NB4 (cell line): ENCODE results near the gene MPHOSPH10.

Source experiments
- MAX ChIP-seq: IDR thresholded peaks from 2 replicates; pipeline ENCODE4 v1.6.1; 2011; ENCODE audit warnings: low read depth, low read length
- TF ChIP-seq, protein P1 (sequence below): IDR thresholded peaks from one replicate; pipeline ENCODE4 v1.5.1; 2012; ENCODE audit warnings: low read depth, low read length

- TF ChIP-seq, protein P1, sequence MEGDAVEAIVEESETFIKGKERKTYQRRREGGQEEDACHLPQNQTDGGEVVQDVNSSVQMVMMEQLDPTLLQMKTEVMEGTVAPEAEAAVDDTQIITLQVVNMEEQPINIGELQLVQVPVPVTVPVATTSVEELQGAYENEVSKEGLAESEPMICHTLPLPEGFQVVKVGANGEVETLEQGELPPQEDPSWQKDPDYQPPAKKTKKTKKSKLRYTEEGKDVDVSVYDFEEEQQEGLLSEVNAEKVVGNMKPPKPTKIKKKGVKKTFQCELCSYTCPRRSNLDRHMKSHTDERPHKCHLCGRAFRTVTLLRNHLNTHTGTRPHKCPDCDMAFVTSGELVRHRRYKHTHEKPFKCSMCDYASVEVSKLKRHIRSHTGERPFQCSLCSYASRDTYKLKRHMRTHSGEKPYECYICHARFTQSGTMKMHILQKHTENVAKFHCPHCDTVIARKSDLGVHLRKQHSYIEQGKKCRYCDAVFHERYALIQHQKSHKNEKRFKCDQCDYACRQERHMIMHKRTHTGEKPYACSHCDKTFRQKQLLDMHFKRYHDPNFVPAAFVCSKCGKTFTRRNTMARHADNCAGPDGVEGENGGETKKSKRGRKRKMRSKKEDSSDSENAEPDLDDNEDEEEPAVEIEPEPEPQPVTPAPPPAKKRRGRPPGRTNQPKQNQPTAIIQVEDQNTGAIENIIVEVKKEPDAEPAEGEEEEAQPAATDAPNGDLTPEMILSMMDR = no peak
- no peak for TF ChIP-seq MAX
Measured at GRCh38 chr2:71151620-71152019, 21.2 kb downstream of the MPHOSPH10 start.
